Activated CD4-positive, alpha-beta memory T cell treated with anti-CD3 and anti-CD28 coated beads, Interleukin-2, amount 10 ng/mL, durations not matched to agents 7 days and 5 days (primary cell): Measurements from ENCODE around the gene TRMT10B. TPM values are rescaled to one million over a fixed set of nuclear protein-coding genes. Genes with fewer than 3 reads are reported as not detected.
A peak's percentile ranks its signal among the peaks of the same experiment; 100 is the strongest.
"Not testable (repeated sequence)": the region's sequence is repeated elsewhere in the genome, so short reads cannot be mapped to it uniquely, and the experiment has no call there.

ENCODE experiments used
- CTCF ChIA-PET: fragments of 350-600 bp; sonication (Branson Sonifier 250); formaldehyde crosslinking; loops from one replicate; lab custom pipeline; 2021; ENCODE audit warnings: antibody characterized with exemption, inconsistent platforms; lab: Charles Lee
- POLR2A ChIA-PET: fragments of 350-600 bp; sonication (Branson Sonifier 250); formaldehyde crosslinking; loops from one replicate; lab custom pipeline; 2021; ENCODE audit warnings: antibody characterized with exemption; lab: Charles Lee
- DNase-seq: peaks from one replicate; pipeline ENCODE4 v3.0.0-alpha.2; 2020
- H3K27ac Mint-ChIP-seq: one replicate; pipeline ENCODE4 v1.8.0; 2021; ENCODE audit warnings: mild to moderate bottlenecking, mixed read lengths
- H3K27me3 Mint-ChIP-seq: one replicate; pipeline ENCODE4 v1.8.0; 2021; ENCODE audit warnings: mixed read lengths
- H3K36me3 Mint-ChIP-seq: one replicate; pipeline ENCODE4 v1.8.0; 2021; ENCODE audit warnings: low read depth, mixed read lengths
- H3K4me1 Mint-ChIP-seq: one replicate; pipeline ENCODE4 v1.8.0; 2021; ENCODE audit warnings: mixed read lengths
- H3K4me3 Mint-ChIP-seq: one replicate; pipeline ENCODE4 v1.8.0; 2021; ENCODE audit warnings: mild to moderate bottlenecking, mixed read lengths
- H3K9me3 Mint-ChIP-seq: one replicate; pipeline ENCODE4 v1.8.0; 2021; ENCODE audit warnings: mixed read lengths
- total RNA-seq, 2 experiments: library from RNA; stranded (reverse); gene quantifications; one replicate each; pipeline ENCODE4 v1.2.3, GENCODE V29; 2021

Gene TRMT10B
- total RNA-seq, 2 experiments from 2014 or later: 11.8 to 14.2 TPM

- Mint-ChIP-seq H3K4me3 (no peak overlapping the region), H3K27me3 (peaks cover 30% of the 10 kb centered on the region), H3K9me3 (no peaks in the 10 kb centered on the region), H3K4me1 (no peaks in the 10 kb centered on the region), H3K36me3 (no peaks in the 10 kb centered on the region), H3K27ac (no peak overlapping the region)
- CTCF ChIA-PET: no interaction called here
- no peak for DNase-seq
- POLR2A ChIA-PET: no interaction called here
Measured at GRCh38 chr9:37732952-37733351, 20.7 kb upstream of the TRMT10B start.

GRCh38 chr9:37739222-37739621 is 14.4 kb upstream of the TRMT10B start:
- CTCF ChIA-PET: no interaction called here

GRCh38 chr9:37740128-37740527 is 13.5 kb upstream of the TRMT10B start:
- Mint-ChIP-seq H3K9me3 (no peaks in the 10 kb centered on the region), H3K27me3 (peaks cover 8% of the 10 kb centered on the region), H3K4me1 (no peaks in the 10 kb centered on the region), H3K4me3 (no peak overlapping the region), H3K36me3 (no peaks in the 10 kb centered on the region), H3K27ac (no peak overlapping the region)
- POLR2A ChIA-PET: no interaction called here
- DNase-seq: no peak
- CTCF ChIA-PET: no interaction called here

More at GRCh38 chr9:37739222-37739621, 14.4 kb upstream of the TRMT10B start:
- no peak overlapping the region for H3K4me3 Mint-ChIP-seq
- no peaks in the 10 kb centered on the region for H3K4me1 Mint-ChIP-seq
- no peaks in the 10 kb centered on the region for H3K36me3 Mint-ChIP-seq
- H3K9me3 Mint-ChIP-seq: no peaks in the 10 kb centered on the region
- DNase-seq: no peak
- POLR2A ChIA-PET: no interaction called here
- no peak overlapping the region for H3K27ac Mint-ChIP-seq
- peaks cover 11% of the 10 kb centered on the region for H3K27me3 Mint-ChIP-seq

GRCh38 chr9:37740631-37741328 is 12.8 kb upstream of the TRMT10B start:
- Mint-ChIP-seq H3K4me3 (no peak overlapping the region), H3K36me3 (no peaks in the 10 kb centered on the region), H3K4me1 (no peaks in the 10 kb centered on the region), H3K27me3 (peaks cover 4% of the 10 kb centered on the region), H3K9me3 (no peaks in the 10 kb centered on the region), H3K27ac (no peak overlapping the region)
- no peak for DNase-seq
- ChIA-PET POLR2A (no interaction called here), CTCF (no interaction called here)

- Mint-ChIP-seq H3K27ac (no peak overlapping the region), H3K36me3 (no peaks in the 10 kb centered on the region), H3K27me3 (peaks cover 2% of the 10 kb centered on the region), H3K9me3 (no peaks in the 10 kb centered on the region), H3K4me3 (no peak overlapping the region), H3K4me1 (no peaks in the 10 kb centered on the region)
- ChIA-PET CTCF (interaction anchor here (0.9 to 1.1 kb wide), 2 partner anchors 12 to 157 kb away, joined by 3 to 4 read pairs; no protein-coding TSS in a partner anchor), POLR2A (no interaction called here)
- no peak for DNase-seq
Measured at GRCh38 chr9:37745970-37746369, 7.6 kb upstream of the TRMT10B start.

- no peak for DNase-seq
- ChIA-PET CTCF (interaction anchor here (0.9 to 1.3 kb wide), 3 partner anchors 12 to 156 kb away, joined by 3 to 4 read pairs (median 3); no protein-coding TSS in a partner anchor), POLR2A (no interaction called here)
- no peaks in the 10 kb centered on the region for H3K36me3 Mint-ChIP-seq
- H3K27me3 Mint-ChIP-seq: peaks cover 2% of the 10 kb centered on the region
- H3K9me3 Mint-ChIP-seq: no peaks in the 10 kb centered on the region
- no peak overlapping the region for H3K4me3 Mint-ChIP-seq
- H3K4me1 Mint-ChIP-seq: no peaks in the 10 kb centered on the region
- no peak overlapping the region for H3K27ac Mint-ChIP-seq
Measured at GRCh38 chr9:37746448-37747270, 6.9 kb upstream of the TRMT10B start.

GRCh38 chr9:37747271-37747753 is 6.3 kb upstream of the TRMT10B start:
- Mint-ChIP-seq H3K9me3 (no peaks in the 10 kb centered on the region), H3K36me3 (no peaks in the 10 kb centered on the region), H3K27ac (no peak overlapping the region), H3K4me1 (no peaks in the 10 kb centered on the region), H3K4me3 (no peak overlapping the region), H3K27me3 (peaks cover 2% of the 10 kb centered on the region)
- DNase-seq: peak; percentile 65
- ChIA-PET POLR2A (interaction anchor here (0.6 kb wide), 1 partner anchor 38 kb away, joined by 4 read pairs; the partner anchor contains the start of gene EXOSC3), CTCF (interaction anchor here (1.2 to 1.8 kb wide), 5 partner anchors 9 to 166 kb away, joined by 3 to 7 read pairs (median 4); no protein-coding TSS in a partner anchor)

GRCh38 chr9:37749129-37749528 is 4.5 kb upstream of the TRMT10B start:
- peaks cover 4% of the 10 kb centered on the region for H3K36me3 Mint-ChIP-seq

GRCh38 chr9:37751186-37751585 is 2.4 kb upstream of the TRMT10B start:
- no peak overlapping the region for H3K4me3 Mint-ChIP-seq
- no peak overlapping the region for H3K27ac Mint-ChIP-seq
- peaks cover 26% of the 10 kb centered on the region for H3K4me1 Mint-ChIP-seq
- CTCF ChIA-PET: interaction anchor here (0.6 kb wide), 1 partner anchor 70 kb away, joined by 3 read pairs; no protein-coding TSS in a partner anchor
- H3K9me3 Mint-ChIP-seq: peaks cover 3% of the 10 kb centered on the region
- POLR2A ChIA-PET: no interaction called here
- H3K27me3 Mint-ChIP-seq: no peaks in the 10 kb centered on the region
- no peak for DNase-seq
- peaks cover 7% of the 10 kb centered on the region for H3K36me3 Mint-ChIP-seq

More at GRCh38 chr9:37749129-37749528, 4.5 kb upstream of the TRMT10B start:
- ChIA-PET CTCF (interaction anchor here (0.8 to 1.8 kb wide), 5 partner anchors 11 to 135 kb away, joined by 3 to 4 read pairs (median 3); no protein-coding TSS in a partner anchor), POLR2A (no interaction called here)
- peaks cover 2% of the 10 kb centered on the region for H3K27me3 Mint-ChIP-seq
- no peak overlapping the region for H3K27ac Mint-ChIP-seq
- H3K4me3 Mint-ChIP-seq: no peak overlapping the region
- no peak for DNase-seq
- H3K9me3 Mint-ChIP-seq: peaks cover 3% of the 10 kb centered on the region
- H3K4me1 Mint-ChIP-seq: peaks cover 13% of the 10 kb centered on the region

GRCh38 chr9:37751704-37752103 is 1.9 kb upstream of the TRMT10B start:
- H3K9me3 Mint-ChIP-seq, H3K4me3 Mint-ChIP-seq, CTCF ChIA-PET, H3K27me3 Mint-ChIP-seq, DNase-seq, H3K36me3 Mint-ChIP-seq, H3K27ac Mint-ChIP-seq: not testable (repeated sequence)
- POLR2A ChIA-PET: interaction anchor here (1.9 kb wide), 1 partner anchor 32 kb away, joined by 15 read pairs; the partner anchor contains the start of gene EXOSC3
- peaks cover 26% of the 10 kb centered on the region for H3K4me1 Mint-ChIP-seq

- H3K4me1 Mint-ChIP-seq: peaks cover 26% of the 10 kb centered on the region
- not testable (repeated sequence) for H3K36me3 Mint-ChIP-seq, H3K27ac Mint-ChIP-seq, H3K4me3 Mint-ChIP-seq, DNase-seq, H3K27me3 Mint-ChIP-seq, H3K9me3 Mint-ChIP-seq
- ChIA-PET CTCF (interaction anchor here (0.8 to 0.9 kb wide), 2 partner anchors 48 to 160 kb away, joined by 3 read pairs; partner anchors contain the start of genes DCAF10 and TOMM5), POLR2A (interaction anchor here (1.9 kb wide), 1 partner anchor 32 kb away, joined by 15 read pairs; the partner anchor contains the start of gene EXOSC3)
Measured at GRCh38 chr9:37752112-37752511, 1.5 kb upstream of the TRMT10B start.

- H3K27ac Mint-ChIP-seq: peak overlapping the region; percentile 79
- ChIA-PET POLR2A (interaction anchor here (1.0 to 1.9 kb wide), 3 partner anchors 31 to 161 kb away, joined by 3 to 15 read pairs (median 3); partner anchors contain the start of genes DCAF10, EXOSC3 and TOMM5), CTCF (interaction anchor here (0.8 to 0.9 kb wide), 2 partner anchors 48 to 161 kb away, joined by 3 read pairs; partner anchors contain the start of genes DCAF10 and TOMM5)
- no peaks in the 10 kb centered on the region for H3K27me3 Mint-ChIP-seq
- DNase-seq: no peak
- peaks cover 26% of the 10 kb centered on the region for H3K4me1 Mint-ChIP-seq
- H3K4me3 Mint-ChIP-seq: peak overlapping the region; percentile 95
- peaks cover 3% of the 10 kb centered on the region for H3K9me3 Mint-ChIP-seq
- peaks cover 10% of the 10 kb centered on the region for H3K36me3 Mint-ChIP-seq
Measured at GRCh38 chr9:37752642-37753488, 740 bp upstream of the TRMT10B start.
